ENCODE data around the gene EPB41L5.
A peak's percentile ranks its signal among the peaks of the same experiment; 100 is the strongest.

EPB41L5 gene

GRCh38 chr2:120204022-120204405 is 191.1 kb downstream of the EPB41L5 start:
- no peak for DNase-seq

GRCh38 chr2:120204417-120204816 is 191.5 kb downstream of the EPB41L5 start:
- DNase-seq, result no peak

GRCh38 chr2:120204945-120205670 is 192.2 kb downstream of the EPB41L5 start:
- no peak for DNase-seq

GRCh38 chr2:120206022-120206581 is 193.2 kb downstream of the EPB41L5 start:
- DNase-seq, result peak; percentile 62

GRCh38 chr2:120208381-120209353 is 195.8 kb downstream of the EPB41L5 start:
- no peak for DNase-seq

- DNase-seq, result no peak
Measured at GRCh38 chr2:120209427-120210269, 196.8 kb downstream of the EPB41L5 start.

- no peak for DNase-seq
Measured at GRCh38 chr2:120210270-120210693, 197.4 kb downstream of the EPB41L5 start.

GRCh38 chr2:120218181-120218580 is 205.3 kb downstream of the EPB41L5 start:
- no peak for DNase-seq

GRCh38 chr2:120219291-120219690 is 206.4 kb downstream of the EPB41L5 start:
- DNase-seq, result no peak

GRCh38 chr2:120219766-120220165 is 206.9 kb downstream of the EPB41L5 start:
- no peak for DNase-seq

GRCh38 chr2:120220756-120221155 is 207.9 kb downstream of the EPB41L5 start:
- DNase-seq, result no peak

- no peak for DNase-seq
Measured at GRCh38 chr2:120221616-120222015, 208.7 kb downstream of the EPB41L5 start.

- no peak for DNase-seq
Measured at GRCh38 chr2:120222186-120223033, 209.5 kb downstream of the EPB41L5 start.

GRCh38 chr2:120223034-120223912 is 210.4 kb downstream of the EPB41L5 start, which contains the start of gene TMEM185B:
Gene TMEM185B (minus strand): TSS chr2:120223400. CDS start chr2:120222976, 424 bp downstream.
- peak; percentile 95 for DNase-seq

GRCh38 chr2:120224256-120224655 is 211.4 kb downstream of the EPB41L5 start:
- DNase-seq, result no peak

GRCh38 chr2:120224735-120225548 is 212.1 kb downstream of the EPB41L5 start:
- no peak for DNase-seq

GRCh38 chr2:120225549-120226065 is 212.7 kb downstream of the EPB41L5 start:
- no peak for DNase-seq

- DNase-seq, result no peak
Measured at GRCh38 chr2:120226316-120226715, 213.4 kb downstream of the EPB41L5 start.

All from activated CD4-positive, alpha-beta T cell treated with anti-CD3 and anti-CD28 coated beads, Interleukin-2, Interleukin-6, amounts not matched to agents 100 ng/mL and 50 ng/mL, durations not matched to agents 16 hours and 8 hours (primary cell).